BE2C (cell line): ENCODE data around the gene DCTD.

Experiments used
- DNase-seq: peaks from one replicate; pipeline ENCODE4 v3.0.0-alpha.2; 2020
- H3K27me3 ChIP-seq: fragments of 250-450 bp; sonication (Bioruptor Pico); 2 replicates; pipeline ENCODE4 v1.5.1; 2020; ENCODE audit warnings: mild to moderate bottlenecking
- H3K36me3 ChIP-seq: fragments of 250-450 bp; sonication (Bioruptor Pico); 2 replicates; pipeline ENCODE4 v1.5.1; 2020; ENCODE audit warnings: mild to moderate bottlenecking
- H3K4me1 ChIP-seq: fragments of 250-450 bp; sonication (Bioruptor Pico); 2 replicates; pipeline ENCODE4 v1.5.1; 2020
- H3K4me3 ChIP-seq: 2 replicates; pipeline ENCODE4 v1.5.1; 2011; ENCODE audit warnings: low read depth, low read length
- H3K9me3 ChIP-seq: fragments of 250-450 bp; sonication (Bioruptor Pico); 2 replicates; pipeline ENCODE4 v1.5.1; 2020
- CTCF ChIP-seq: IDR thresholded peaks from 2 replicates; pipeline ENCODE4 v1.5.1; 2012; ENCODE audit warnings: mild to moderate bottlenecking, low read depth, low read length

Gene DCTD

GRCh38 chr4:182923796-182924340 is 6.7 kb upstream of the DCTD start:
- H3K27me3 ChIP-seq, result no peaks in the 10 kb centered on the region
- no peaks in the 10 kb centered on the region for H3K9me3 ChIP-seq
- no peaks in the 10 kb centered on the region for H3K36me3 ChIP-seq
- no peak for TF ChIP-seq CTCF
- no peak overlapping the region for H3K4me3 ChIP-seq
- DNase-seq, result no peak
- H3K4me1 ChIP-seq, result peaks cover 11% of the 10 kb centered on the region

GRCh38 chr4:182923366-182923765 is 6.2 kb upstream of the DCTD start:
- no peak for DNase-seq
- H3K4me3 ChIP-seq, result no peak overlapping the region
- H3K36me3 ChIP-seq, result no peaks in the 10 kb centered on the region
- TF ChIP-seq CTCF, result no peak
- H3K9me3 ChIP-seq, result no peaks in the 10 kb centered on the region
- H3K4me1 ChIP-seq, result peaks cover 12% of the 10 kb centered on the region
- H3K27me3 ChIP-seq, result no peaks in the 10 kb centered on the region

- Histone ChIP-seq H3K9me3 (no peaks in the 10 kb centered on the region), H3K36me3 (no peaks in the 10 kb centered on the region), H3K4me1 (peaks cover 16% of the 10 kb centered on the region), H3K27me3 (no peaks in the 10 kb centered on the region), H3K4me3 (no peak overlapping the region)
- no peak for DNase-seq
- TF ChIP-seq CTCF, result no peak
Measured at GRCh38 chr4:182922501-182923284, 5.5 kb upstream of the DCTD start.

- DNase-seq, result no peak
- no peaks in the 10 kb centered on the region for H3K9me3 ChIP-seq
- H3K27me3 ChIP-seq, result no peaks in the 10 kb centered on the region
- TF ChIP-seq CTCF, result no peak
- no peak overlapping the region for H3K4me3 ChIP-seq
- H3K36me3 ChIP-seq, result no peaks in the 10 kb centered on the region
- H3K4me1 ChIP-seq, result peaks cover 16% of the 10 kb centered on the region
Measured at GRCh38 chr4:182921608-182922007, 4.4 kb upstream of the DCTD start.

- Histone ChIP-seq H3K36me3 (no peaks in the 10 kb centered on the region), H3K4me1 (peaks cover 16% of the 10 kb centered on the region), H3K9me3 (no peaks in the 10 kb centered on the region), H3K27me3 (no peaks in the 10 kb centered on the region), H3K4me3 (no peak overlapping the region)
- no peak for TF ChIP-seq CTCF
- no peak for DNase-seq
Measured at GRCh38 chr4:182920676-182921075, 3.5 kb upstream of the DCTD start.

- Histone ChIP-seq H3K4me1 (peaks cover 10% of the 10 kb centered on the region), H3K27me3 (no peaks in the 10 kb centered on the region), H3K36me3 (peaks cover 16% of the 10 kb centered on the region), H3K4me3 (no peak overlapping the region), H3K9me3 (no peaks in the 10 kb centered on the region)
- TF ChIP-seq CTCF, result no peak
- DNase-seq, result no peak
Measured at GRCh38 chr4:182918791-182919302, 1.7 kb upstream of the DCTD start.
